Mucosa of rectum (tissue), 2 donors: ENCODE measurements around the gene BCAT1.
"Not testable (repeated sequence)": the region's sequence is repeated elsewhere in the genome, so short reads cannot be mapped to it uniquely, and the experiment has no call there.

Source experiments
- H3K27ac ChIP-seq, 2 donors: one replicate each; pipeline ENCODE4 v1.7.0; 2013; ENCODE audit warnings: inconsistent platforms in 2 of 2, low read depth in 2 of 2, low read length in 2 of 2
- H3K27me3 ChIP-seq, 2 donors: one replicate each; pipeline ENCODE4 v1.7.0; 2013; ENCODE audit warnings: low read length in 2 of 2; ENCODE audit not compliant: control insufficient read depth in 2 of 2, insufficient read depth in 2 of 2
- H3K36me3 ChIP-seq, 2 donors: one replicate each; pipeline ENCODE4 v1.7.0; 2013; ENCODE audit warnings: low read length in 2 of 2; ENCODE audit not compliant: control insufficient read depth in 2 of 2, insufficient read depth in 2 of 2
- H3K4me1 ChIP-seq, 2 donors: one replicate each; pipeline ENCODE4 v1.7.0; 2013; ENCODE audit warnings: low read length in 2 of 2, mild to moderate bottlenecking in 1 of 2; ENCODE audit not compliant: control insufficient read depth in 2 of 2, insufficient read depth in 2 of 2
- H3K4me3 ChIP-seq, 2 donors: one replicate each; pipeline ENCODE4 v1.7.0; 2013; ENCODE audit warnings: low read length in 2 of 2
- H3K9ac ChIP-seq, 2 donors: one replicate each; pipeline ENCODE4 v1.7.0; 2013; ENCODE audit warnings: low read length in 2 of 2, low read depth in 1 of 2, mild to moderate bottlenecking in 1 of 2
- H3K9me3 ChIP-seq, 2 donors: one replicate each; pipeline ENCODE4 v1.7.0; 2013; ENCODE audit warnings: low read length in 2 of 2; ENCODE audit not compliant: control insufficient read depth in 2 of 2
- donor health status: healthy.
- donor health status: Normal muscosa, but diverticular disease.

The BCAT1 gene

DNA sequence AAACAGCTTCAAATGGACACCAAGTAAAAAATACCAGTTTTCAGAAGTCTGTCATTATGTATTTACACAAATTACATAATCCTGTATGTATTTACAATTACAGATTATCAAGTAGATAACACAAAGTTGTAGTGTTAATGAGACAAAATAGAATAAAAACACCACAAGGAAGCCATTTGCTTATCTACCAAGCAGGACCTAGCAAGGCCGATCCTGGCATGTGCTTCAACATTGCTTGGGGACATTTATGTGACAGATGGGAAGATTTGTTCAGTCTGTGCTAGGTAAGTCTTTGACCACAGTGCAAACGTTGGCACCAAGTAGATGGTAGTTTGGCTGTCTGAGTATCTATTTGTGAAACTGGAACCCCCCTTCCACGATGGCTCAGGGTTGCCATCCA, 35.8 kb downstream of the BCAT1 start:
- Histone ChIP-seq H3K27me3 (no peaks in the 10 kb centered on the region), H3K27ac (no peak overlapping the region), H3K9ac (no peak overlapping the region), H3K4me1 (no peaks in the 10 kb centered on the region), H3K36me3 (no peaks in the 10 kb centered on the region), H3K9me3 (no peaks in the 10 kb centered on the region), H3K4me3 (no peak overlapping the region)

DNA sequence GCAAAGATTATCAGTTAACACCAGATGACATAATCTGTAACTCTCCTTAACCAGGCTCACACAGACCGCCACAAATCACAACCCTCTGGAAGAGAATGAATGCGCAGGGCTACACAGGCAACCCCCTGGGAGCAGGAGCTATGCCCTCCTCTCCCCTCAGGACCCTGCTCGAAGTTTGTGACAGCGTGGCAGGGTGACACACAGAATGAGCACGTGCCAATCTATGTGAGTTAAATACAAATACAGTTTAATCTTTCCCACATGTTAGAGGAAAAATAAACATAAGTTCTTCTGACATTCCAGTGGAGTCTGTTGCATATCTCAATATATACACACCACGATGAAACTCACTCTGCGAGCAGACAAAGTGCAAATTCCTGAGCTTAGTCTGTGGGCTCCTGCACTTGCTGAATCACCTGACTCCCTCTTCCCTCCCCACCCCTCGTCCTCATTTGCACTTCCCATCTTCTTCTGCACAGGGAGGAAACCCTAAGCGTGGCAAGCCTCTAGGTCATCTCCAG, 37.6 kb downstream of the BCAT1 start:
- H3K36me3 ChIP-seq: no peaks in the 10 kb centered on the region
- no peaks in the 10 kb centered on the region for H3K4me1 ChIP-seq
- no peaks in the 10 kb centered on the region for H3K9me3 ChIP-seq
- H3K27me3 ChIP-seq: no peaks in the 10 kb centered on the region
- H3K4me3 ChIP-seq: no peak overlapping the region
- H3K27ac ChIP-seq: no peak overlapping the region
- no peak overlapping the region for H3K9ac ChIP-seq

DNA sequence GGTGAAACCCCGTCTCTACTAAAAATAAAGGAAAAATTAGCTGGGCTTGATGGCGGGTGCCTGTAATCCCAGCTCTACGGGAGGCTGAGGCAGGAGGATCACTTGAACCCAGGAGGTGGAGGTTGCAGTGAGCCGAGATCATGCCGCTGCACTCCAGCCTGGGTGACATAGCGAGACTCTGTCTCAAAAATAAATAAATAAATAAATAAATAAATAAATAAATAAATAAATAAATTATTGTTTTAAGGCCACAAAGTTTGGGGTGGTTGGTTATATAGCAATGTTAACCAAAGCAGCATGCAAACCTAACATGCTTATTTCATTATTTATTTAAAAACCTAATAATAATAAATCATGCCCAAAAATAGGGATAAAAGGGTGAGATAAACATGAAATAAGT, 38.7 kb downstream of the BCAT1 start:
- H3K36me3 ChIP-seq, H3K27ac ChIP-seq, H3K9me3 ChIP-seq, H3K9ac ChIP-seq, H3K27me3 ChIP-seq, H3K4me1 ChIP-seq, H3K4me3 ChIP-seq: not testable (repeated sequence)

DNA sequence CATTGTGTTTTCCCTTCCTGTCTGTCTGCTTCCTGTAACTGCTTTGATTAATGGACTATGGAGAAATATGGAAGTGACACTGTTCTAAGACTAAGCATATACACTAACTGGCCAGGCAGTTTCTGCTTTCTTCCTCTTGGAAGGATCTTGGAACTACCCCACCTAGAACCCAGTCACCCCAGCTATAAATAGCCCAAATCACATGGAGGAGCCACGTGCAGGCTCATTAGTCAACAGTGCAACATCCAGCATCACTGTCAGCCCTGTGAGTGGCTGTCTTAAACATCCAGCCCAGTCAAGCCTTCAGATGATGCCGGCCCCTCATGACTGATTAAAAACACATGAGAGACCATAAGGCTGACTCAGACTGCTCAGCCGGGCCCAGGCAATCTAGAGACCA, 39.2 kb downstream of the BCAT1 start:
- Histone ChIP-seq H3K4me3 (no peak overlapping the region), H3K27ac (no peak overlapping the region), H3K9ac (no peak overlapping the region), H3K4me1 (no peaks in the 10 kb centered on the region), H3K27me3 (no peaks in the 10 kb centered on the region), H3K9me3 (no peaks in the 10 kb centered on the region), H3K36me3 (no peaks in the 10 kb centered on the region)

DNA sequence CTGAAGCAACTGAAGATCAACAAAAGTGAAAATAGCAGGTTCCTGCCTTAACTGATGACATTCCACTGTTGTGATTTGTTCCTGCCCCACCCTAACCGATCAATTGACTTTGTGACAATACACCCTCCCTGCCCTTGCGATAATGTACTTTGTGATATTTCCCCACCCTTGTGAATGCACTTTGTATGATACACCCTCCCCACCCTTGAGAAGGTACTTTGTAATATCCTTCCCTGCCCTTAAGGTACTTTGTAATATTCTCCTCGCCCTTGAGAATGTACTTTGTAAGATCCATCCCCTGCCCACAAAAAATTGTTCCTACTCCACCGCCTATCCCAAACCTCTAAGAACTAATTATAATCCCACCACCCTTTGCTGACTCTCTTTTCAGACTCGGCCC, 41.4 kb downstream of the BCAT1 start:
- Histone ChIP-seq H3K27me3 (peaks cover 0 to 3% of the 10 kb centered on the region in 2 donors), H3K36me3 (no peaks in the 10 kb centered on the region), H3K9ac (no peak overlapping the region), H3K4me1 (no peaks in the 10 kb centered on the region), H3K4me3 (no peak overlapping the region), H3K27ac (no peak overlapping the region), H3K9me3 (no peaks in the 10 kb centered on the region)

DNA sequence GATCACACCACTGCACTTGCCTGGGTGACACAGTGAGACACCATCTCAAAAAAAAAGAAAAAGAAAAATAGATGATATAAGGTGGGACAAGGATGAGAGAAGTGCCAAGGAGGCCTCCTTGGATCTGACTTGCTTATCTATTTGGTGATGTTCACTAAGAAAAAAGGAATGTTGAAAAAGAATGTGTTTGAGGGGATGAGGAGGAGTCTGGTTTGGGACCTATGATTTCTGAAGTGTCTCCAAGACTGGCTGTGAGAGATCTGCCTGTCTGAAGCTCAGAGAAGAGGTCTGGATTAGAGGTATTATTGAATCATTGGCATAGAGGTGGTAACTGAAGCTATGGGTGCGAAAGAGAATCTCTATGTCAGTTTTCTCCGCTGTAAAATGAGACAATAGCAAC, 42.8 kb downstream of the BCAT1 start:
- Histone ChIP-seq H3K27ac (no peak overlapping the region), H3K9me3 (no peaks in the 10 kb centered on the region), H3K4me1 (no peaks in the 10 kb centered on the region), H3K36me3 (no peaks in the 10 kb centered on the region), H3K9ac (no peak overlapping the region), H3K27me3 (peaks cover 0 to 3% of the 10 kb centered on the region in 2 donors), H3K4me3 (no peak overlapping the region)

DNA sequence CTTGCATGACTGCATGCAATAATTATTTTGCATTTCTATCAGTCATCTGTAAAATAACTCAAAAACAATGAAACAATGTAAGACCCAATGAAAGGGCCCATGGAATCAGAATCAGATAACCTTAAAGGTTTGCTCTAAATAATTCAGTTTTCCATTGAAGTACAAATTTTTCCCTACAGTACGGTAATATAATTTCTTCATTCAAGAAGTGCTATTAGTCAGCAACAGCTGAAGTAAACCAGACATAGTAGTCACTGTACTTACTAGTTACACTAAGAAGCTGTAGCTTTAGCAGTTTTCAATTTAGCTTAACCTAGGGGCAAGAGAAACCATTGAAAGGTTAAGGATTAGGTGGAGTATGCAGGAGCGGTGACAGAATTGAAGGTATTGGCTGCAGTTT, 43.5 kb downstream of the BCAT1 start:
- no peaks in the 10 kb centered on the region for H3K9me3 ChIP-seq
- H3K27ac ChIP-seq: no peak overlapping the region
- no peak overlapping the region for H3K9ac ChIP-seq
- no peak overlapping the region for H3K4me3 ChIP-seq
- no peaks in the 10 kb centered on the region for H3K4me1 ChIP-seq
- peaks cover 0 to 3% of the 10 kb centered on the region in 2 donors for H3K27me3 ChIP-seq
- H3K36me3 ChIP-seq: no peaks in the 10 kb centered on the region

DNA sequence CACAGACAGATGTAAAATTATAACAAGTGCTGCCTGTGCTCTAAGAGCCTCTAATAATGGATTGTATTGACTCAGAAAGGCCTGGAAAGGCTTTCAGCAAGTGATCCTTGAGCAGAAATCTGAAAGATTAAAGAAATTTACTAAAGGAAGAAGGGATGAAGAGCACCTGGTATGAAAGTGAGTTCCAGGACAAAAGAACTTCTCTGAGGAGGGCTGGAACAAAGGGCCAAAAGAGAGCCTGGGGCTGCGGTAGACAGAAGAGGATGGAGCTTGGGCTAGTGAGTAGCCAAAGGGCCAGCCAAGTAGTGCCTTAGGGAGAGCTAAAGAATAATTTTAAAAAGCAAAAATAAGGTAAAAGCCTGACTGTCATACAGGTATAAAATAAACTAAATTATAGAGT, 44.0 kb downstream of the BCAT1 start:
- no peaks in the 10 kb centered on the region for H3K36me3 ChIP-seq
- H3K4me1 ChIP-seq: no peaks in the 10 kb centered on the region
- H3K4me3 ChIP-seq: no peak overlapping the region
- H3K9ac ChIP-seq: no peak overlapping the region
- peaks cover 0 to 3% of the 10 kb centered on the region in 2 donors for H3K27me3 ChIP-seq
- H3K27ac ChIP-seq: no peak overlapping the region
- H3K9me3 ChIP-seq: no peaks in the 10 kb centered on the region

DNA sequence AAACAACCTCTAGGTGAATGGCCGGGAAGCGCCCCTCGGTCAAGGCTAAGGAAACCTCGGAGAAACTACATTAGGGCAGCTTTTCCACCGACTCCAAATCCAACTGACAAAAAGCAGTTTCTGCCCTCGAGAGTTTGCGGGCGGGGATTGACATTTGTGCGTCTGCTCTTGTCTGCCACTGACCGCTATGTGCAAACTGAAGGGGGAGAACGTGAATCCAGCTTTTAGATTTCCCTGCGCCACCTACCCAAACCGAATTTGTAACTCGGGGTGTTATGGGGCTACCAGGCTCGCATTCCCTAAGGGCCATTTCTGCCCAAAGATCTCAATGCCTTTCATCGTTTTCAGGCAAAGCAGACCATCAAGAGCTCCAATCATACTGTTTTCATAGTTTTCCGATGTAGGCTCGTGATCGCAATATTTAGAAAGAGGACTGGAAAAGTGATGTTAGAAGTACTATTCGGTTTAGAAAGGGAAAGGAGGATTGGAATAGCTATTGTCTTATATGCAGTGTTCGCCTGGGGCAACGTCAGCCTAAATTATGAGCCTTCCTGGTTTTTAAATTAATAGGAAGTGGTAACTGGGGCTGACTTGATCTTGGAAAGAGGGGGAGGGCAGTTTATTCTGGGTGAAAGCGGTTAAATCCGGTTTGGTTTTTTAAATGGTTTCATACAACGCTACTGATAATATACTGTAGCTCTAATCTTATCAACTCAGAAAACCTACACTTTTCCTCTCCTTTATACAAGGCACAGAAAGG, 45.4 kb downstream of the BCAT1 start:
- Histone ChIP-seq H3K27me3 (peaks cover 0 to 3% of the 10 kb centered on the region in 2 donors), H3K36me3 (no peaks in the 10 kb centered on the region), H3K9ac (peak overlapping the region in 1 of 2 donors; percentile 34), H3K4me3 (peak overlapping the region; percentile 59 to 60), H3K4me1 (no peaks in the 10 kb centered on the region), H3K9me3 (no peaks in the 10 kb centered on the region), H3K27ac (peak overlapping the region in 1 of 2 donors; percentile 37)

DNA sequence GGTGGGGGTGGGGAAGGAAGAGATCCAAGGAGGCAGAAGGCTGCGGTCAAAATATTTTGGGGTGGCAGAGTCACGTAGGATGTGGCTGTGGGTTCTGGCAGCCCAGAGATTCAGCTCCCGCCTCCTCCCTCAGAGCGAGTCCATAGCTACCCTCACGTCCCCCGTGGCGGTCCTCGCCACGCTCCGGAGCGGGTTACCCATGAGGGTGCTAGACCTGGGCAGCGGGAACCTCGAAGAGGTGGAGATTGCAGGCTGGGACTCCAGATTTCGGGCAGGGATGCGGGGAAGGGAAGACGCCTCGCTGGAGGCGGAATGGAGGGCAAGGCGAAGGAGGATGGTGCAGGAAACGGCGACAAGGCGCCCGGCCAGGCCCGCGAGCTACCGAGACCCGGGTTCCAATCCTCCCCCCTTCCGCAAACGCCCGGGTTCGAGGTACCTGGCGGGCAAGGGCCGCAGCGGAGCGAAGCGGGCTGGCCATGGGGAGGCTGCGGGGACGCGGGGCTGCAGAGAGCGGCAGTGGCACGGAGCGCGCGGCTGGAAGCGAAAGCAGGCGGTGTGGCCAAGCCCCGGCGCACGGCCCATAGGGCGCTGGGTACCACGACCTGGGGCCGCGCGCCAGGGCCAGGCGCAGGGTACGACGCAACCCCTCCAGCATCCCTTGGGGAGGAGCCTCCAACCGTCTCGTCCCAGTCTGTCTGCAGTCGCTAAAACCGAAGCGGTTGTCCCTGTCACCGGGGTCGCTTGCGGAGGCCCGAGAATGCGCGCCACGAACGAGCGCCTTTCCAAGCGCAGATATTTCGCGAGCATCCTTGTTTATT, 46.2 kb downstream of the BCAT1 start:
- no peaks in the 10 kb centered on the region for H3K4me1 ChIP-seq
- no peaks in the 10 kb centered on the region for H3K36me3 ChIP-seq
- H3K27me3 ChIP-seq: peaks cover 0 to 3% of the 10 kb centered on the region in 2 donors
- peak overlapping the region; percentile 59 to 60 for H3K4me3 ChIP-seq
- H3K9ac ChIP-seq: peak overlapping the region in 1 of 2 donors; percentile 51
- peak overlapping the region in 1 of 2 donors; percentile 37 for H3K27ac ChIP-seq
- no peaks in the 10 kb centered on the region for H3K9me3 ChIP-seq
